K562 (cell line): ENCODE data around the gene TJP3. TPM values are rescaled to one million over a fixed set of nuclear protein-coding genes. Genes with fewer than 3 reads are reported as not detected.

ENCODE experiments used
- ETV1 ChIP-seq: fragments of 450-650 bp; conservative IDR thresholded peaks from 2 replicates; pipeline ENCODE4 v1.6.1; 2016; ENCODE audit warnings: missing genetic modification characterization, control low read depth, low read depth, missing compliant biosample characterization
- KDM1A ChIP-seq, 2 experiments: fragments of 450-650 bp; IDR thresholded peaks; 2 replicates each; pipeline ENCODE4 v1.6.1; 2016; ENCODE audit warnings: mild to moderate bottlenecking in 2 of 2
- NFXL1 ChIP-seq: fragments of 450-650 bp; formaldehyde crosslinking; IDR thresholded peaks from 2 replicates; pipeline ENCODE4 v1.4.0; 2021; ENCODE audit warnings: mild to moderate bottlenecking
- NR2C1 ChIP-seq, 2 experiments: fragments of 450-650 bp; IDR thresholded peaks; 2 replicates each; pipeline ENCODE4 v1.6.1; 2017; ENCODE audit warnings: mild to moderate bottlenecking in 2 of 2, antibody characterized with exemption in 1 of 2, inconsistent platforms in 1 of 2, missing compliant biosample characterization in 1 of 2, missing genetic modification characterization in 1 of 2
- RBBP5 ChIP-seq: fragments of 200-600 bp; sonication (generic); IDR thresholded peaks from 2 replicates; pipeline ENCODE4 v1.6.1; 2012; ENCODE audit warnings: borderline replicate concordance, mild to moderate bottlenecking, low read length, control low read depth, inconsistent platforms; ENCODE audit not compliant: insufficient read depth, poor library complexity, severe bottlenecking
- RBM22 ChIP-seq: fragments of 200-400 bp; formaldehyde crosslinking; IDR thresholded peaks from 2 replicates; pipeline ENCODE4 v1.6.1; 2018; ENCODE audit warnings: low read length, low read depth; ENCODE audit not compliant: poor library complexity, severe bottlenecking
- SIRT6 ChIP-seq: IDR thresholded peaks from one replicate; pipeline ENCODE4 v1.6.1; 2012; ENCODE audit warnings: low read depth, mild to moderate bottlenecking, control low read depth, inconsistent platforms, low read length, moderate library complexity
- XRCC4 ChIP-seq: IDR thresholded peaks from one replicate; pipeline ENCODE4 v1.6.1; 2011; ENCODE audit not compliant: insufficient read depth, insufficient read length; ENCODE audit errors: extremely low read depth
- ZNF133 ChIP-seq: fragments of 250-450 bp; sonication (Bioruptor Pico); IDR thresholded peaks from 2 replicates; pipeline ENCODE4 v1.4.0; 2020; ENCODE audit warnings: mild to moderate bottlenecking
- polyA plus RNA-seq, 8 experiments: library from polyadenylated mRNA; depleted of rRNA in 4 of 8; stranded (reverse) in 5 of 8; unstranded in 3 of 8; fragments of >200 nt; fragmentation: Nextera tagmentation in 2 of 8; fragmentation: Illumina TruSeq in 1 of 8; extraction: Ambion mirVana in 2 of 8; extraction: Trizol in 1 of 8; gene quantifications; 2 replicates each; pipeline versions ENCODE4 v1.2.1 to v1.2.3, GENCODE V29; 2011 to 2014; ENCODE audit warnings: inconsistent platforms in 1 of 8, missing spikeins in 1 of 8
- total RNA-seq, 7 experiments: library from RNA; depleted of rRNA in 6 of 7; stranded (reverse); fragments of >200 nt in 6 of 7; fragmentation: Illumina TruSeq in 2 of 7; extraction: Trizol in 2 of 7; gene quantifications; 2 replicates each; pipeline versions ENCODE4 v1.2.1 to v1.2.3, GENCODE V29; 2011 to 2021; ENCODE audit warnings: low replicate concordance in 1 of 7
- TF ChIP-seq, protein P1 (sequence below): IDR thresholded peaks from 2 replicates; pipeline ENCODE4 v1.6.1; 2011; ENCODE audit not compliant: insufficient read length; ENCODE audit errors: extremely low read depth
- TF ChIP-seq, protein P2 (sequence below): fragments of 450-650 bp; IDR thresholded peaks from 2 replicates; pipeline ENCODE4 v1.6.1; 2014; ENCODE audit warnings: low read depth, mild to moderate bottlenecking, moderate library complexity, borderline replicate concordance
- TF ChIP-seq, protein P3 (sequence below): fragments of 450-650 bp; formaldehyde crosslinking; IDR thresholded peaks from 2 replicates; pipeline ENCODE4 v1.4.0; 2020; ENCODE audit warnings: mild to moderate bottlenecking
- TF ChIP-seq, protein P4 (sequence below), 2 experiments: fragments of 450-650 bp; formaldehyde crosslinking in 1 of 2; IDR thresholded peaks; 2 replicates each; pipeline versions ENCODE4 v1.4.0 to v1.6.1; 2014 to 2020; ENCODE audit warnings: mild to moderate bottlenecking in 2 of 2, borderline replicate concordance in 1 of 2, low read depth in 1 of 2
- TF ChIP-seq, protein P5 (sequence below): sonication (generic); formaldehyde crosslinking; IDR thresholded peaks from 2 replicates; pipeline ENCODE4 v1.8.0; 2022; ENCODE audit warnings: mild to moderate bottlenecking, low read depth, missing genetic modification reagents

The TJP3 gene
- total and polyA plus RNA-seq, 9 of the 15 experiments (the other 6 are each of a cell fraction or from before 2014, with no cell fraction given): 0.11 to 2.4 (median 0.57) TPM; not detected in 1

DNA sequence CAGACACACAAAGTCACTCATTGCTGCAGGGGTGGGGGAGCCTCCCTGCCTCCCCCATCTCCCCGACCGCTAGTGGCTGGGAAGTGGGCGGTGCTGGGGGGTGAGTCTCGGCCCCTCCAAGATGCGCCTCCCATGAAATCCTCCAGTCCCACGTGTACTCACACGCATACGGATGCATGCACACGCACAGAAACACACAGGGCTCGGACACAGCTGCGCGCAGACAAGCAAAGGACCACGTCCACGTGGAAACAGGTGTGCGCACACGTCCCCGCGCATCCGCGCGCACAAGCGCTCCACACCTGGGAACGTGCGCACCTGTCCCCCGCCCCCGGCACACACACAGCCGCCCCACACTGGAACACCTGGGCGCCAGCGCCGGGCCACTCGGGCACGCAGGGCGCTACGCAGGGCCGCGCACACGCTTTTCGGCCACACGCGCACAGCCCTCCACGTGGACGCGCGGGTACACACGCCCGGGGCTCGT is 77.3 kb downstream of the TJP3 start (continued):
- no peak for TF ChIP-seq SIRT6
- no peak for TF ChIP-seq RBBP5
- TF ChIP-seq, protein P1, sequence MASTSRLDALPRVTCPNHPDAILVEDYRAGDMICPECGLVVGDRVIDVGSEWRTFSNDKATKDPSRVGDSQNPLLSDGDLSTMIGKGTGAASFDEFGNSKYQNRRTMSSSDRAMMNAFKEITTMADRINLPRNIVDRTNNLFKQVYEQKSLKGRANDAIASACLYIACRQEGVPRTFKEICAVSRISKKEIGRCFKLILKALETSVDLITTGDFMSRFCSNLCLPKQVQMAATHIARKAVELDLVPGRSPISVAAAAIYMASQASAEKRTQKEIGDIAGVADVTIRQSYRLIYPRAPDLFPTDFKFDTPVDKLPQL: no peak
- no peak for TF ChIP-seq XRCC4
- TF ChIP-seq, protein P2, sequence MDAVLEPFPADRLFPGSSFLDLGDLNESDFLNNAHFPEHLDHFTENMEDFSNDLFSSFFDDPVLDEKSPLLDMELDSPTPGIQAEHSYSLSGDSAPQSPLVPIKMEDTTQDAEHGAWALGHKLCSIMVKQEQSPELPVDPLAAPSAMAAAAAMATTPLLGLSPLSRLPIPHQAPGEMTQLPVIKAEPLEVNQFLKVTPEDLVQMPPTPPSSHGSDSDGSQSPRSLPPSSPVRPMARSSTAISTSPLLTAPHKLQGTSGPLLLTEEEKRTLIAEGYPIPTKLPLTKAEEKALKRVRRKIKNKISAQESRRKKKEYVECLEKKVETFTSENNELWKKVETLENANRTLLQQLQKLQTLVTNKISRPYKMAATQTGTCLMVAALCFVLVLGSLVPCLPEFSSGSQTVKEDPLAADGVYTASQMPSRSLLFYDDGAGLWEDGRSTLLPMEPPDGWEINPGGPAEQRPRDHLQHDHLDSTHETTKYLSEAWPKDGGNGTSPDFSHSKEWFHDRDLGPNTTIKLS: peak; percentile 53
- no peak for TF ChIP-seq NFXL1 (CRISPR knock-in tag)
- TF ChIP-seq, protein P3, sequence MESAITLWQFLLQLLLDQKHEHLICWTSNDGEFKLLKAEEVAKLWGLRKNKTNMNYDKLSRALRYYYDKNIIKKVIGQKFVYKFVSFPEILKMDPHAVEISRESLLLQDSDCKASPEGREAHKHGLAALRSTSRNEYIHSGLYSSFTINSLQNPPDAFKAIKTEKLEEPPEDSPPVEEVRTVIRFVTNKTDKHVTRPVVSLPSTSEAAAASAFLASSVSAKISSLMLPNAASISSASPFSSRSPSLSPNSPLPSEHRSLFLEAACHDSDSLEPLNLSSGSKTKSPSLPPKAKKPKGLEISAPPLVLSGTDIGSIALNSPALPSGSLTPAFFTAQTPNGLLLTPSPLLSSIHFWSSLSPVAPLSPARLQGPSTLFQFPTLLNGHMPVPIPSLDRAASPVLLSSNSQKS (CRISPR knock-in tag): no peak
- TF ChIP-seq KDM1A (IDR thresholded peaks at IDR 0.05): peak in 1 of 2 experiments; percentile 98; a peak in 2 of 4 replicates
- no peak for TF ChIP-seq RBM22
- no peak for TF ChIP-seq ETV1 (tag)
- no peak for TF ChIP-seq NR2C1 (IDR thresholded peaks at IDR 0.05)
- TF ChIP-seq NR2C1 (tag; IDR thresholded peaks at IDR 0.05): no peak
- TF ChIP-seq, protein P4, sequence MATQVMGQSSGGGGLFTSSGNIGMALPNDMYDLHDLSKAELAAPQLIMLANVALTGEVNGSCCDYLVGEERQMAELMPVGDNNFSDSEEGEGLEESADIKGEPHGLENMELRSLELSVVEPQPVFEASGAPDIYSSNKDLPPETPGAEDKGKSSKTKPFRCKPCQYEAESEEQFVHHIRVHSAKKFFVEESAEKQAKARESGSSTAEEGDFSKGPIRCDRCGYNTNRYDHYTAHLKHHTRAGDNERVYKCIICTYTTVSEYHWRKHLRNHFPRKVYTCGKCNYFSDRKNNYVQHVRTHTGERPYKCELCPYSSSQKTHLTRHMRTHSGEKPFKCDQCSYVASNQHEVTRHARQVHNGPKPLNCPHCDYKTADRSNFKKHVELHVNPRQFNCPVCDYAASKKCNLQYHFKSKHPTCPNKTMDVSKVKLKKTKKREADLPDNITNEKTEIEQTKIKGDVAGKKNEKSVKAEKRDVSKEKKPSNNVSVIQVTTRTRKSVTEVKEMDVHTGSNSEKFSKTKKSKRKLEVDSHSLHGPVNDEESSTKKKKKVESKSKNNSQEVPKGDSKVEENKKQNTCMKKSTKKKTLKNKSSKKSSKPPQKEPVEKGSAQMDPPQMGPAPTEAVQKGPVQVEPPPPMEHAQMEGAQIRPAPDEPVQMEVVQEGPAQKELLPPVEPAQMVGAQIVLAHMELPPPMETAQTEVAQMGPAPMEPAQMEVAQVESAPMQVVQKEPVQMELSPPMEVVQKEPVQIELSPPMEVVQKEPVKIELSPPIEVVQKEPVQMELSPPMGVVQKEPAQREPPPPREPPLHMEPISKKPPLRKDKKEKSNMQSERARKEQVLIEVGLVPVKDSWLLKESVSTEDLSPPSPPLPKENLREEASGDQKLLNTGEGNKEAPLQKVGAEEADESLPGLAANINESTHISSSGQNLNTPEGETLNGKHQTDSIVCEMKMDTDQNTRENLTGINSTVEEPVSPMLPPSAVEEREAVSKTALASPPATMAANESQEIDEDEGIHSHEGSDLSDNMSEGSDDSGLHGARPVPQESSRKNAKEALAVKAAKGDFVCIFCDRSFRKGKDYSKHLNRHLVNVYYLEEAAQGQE (IDR thresholded peaks at IDR 0.05; ENCODE audit: borderline replicate concordance): no peak
- TF ChIP-seq, protein P4 (CRISPR knock-in tag; IDR thresholded peaks at IDR 0.05; ENCODE audit: low read depth): no peak
- no peak for TF ChIP-seq ZNF133 (CRISPR knock-in tag)
- TF ChIP-seq, protein P5, sequence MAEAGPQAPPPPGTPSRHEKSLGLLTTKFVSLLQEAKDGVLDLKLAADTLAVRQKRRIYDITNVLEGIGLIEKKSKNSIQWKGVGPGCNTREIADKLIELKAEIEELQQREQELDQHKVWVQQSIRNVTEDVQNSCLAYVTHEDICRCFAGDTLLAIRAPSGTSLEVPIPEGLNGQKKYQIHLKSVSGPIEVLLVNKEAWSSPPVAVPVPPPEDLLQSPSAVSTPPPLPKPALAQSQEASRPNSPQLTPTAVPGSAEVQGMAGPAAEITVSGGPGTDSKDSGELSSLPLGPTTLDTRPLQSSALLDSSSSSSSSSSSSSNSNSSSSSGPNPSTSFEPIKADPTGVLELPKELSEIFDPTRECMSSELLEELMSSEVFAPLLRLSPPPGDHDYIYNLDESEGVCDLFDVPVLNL: no peak
